HCT116 (cell line): ENCODE measurements around the gene MEN1.

ENCODE experiments used
- CBX3 ChIP-seq: IDR thresholded peaks from 2 replicates; pipeline ENCODE4 v1.6.1; 2012; ENCODE audit warnings: low read depth
- CEBPB ChIP-seq: IDR thresholded peaks from 2 replicates; pipeline ENCODE4 v1.6.1; 2012; ENCODE audit warnings: low read depth
- EGR1 ChIP-seq: IDR thresholded peaks from 2 replicates; pipeline ENCODE4 v1.6.1; 2012; ENCODE audit warnings: low read depth
- ELF1 ChIP-seq: IDR thresholded peaks from 2 replicates; pipeline ENCODE4 v1.6.1; 2012; ENCODE audit warnings: low read depth, borderline replicate concordance
- EZH2 ChIP-seq: fragments of 200-600 bp; sonication (generic); IDR thresholded peaks from 2 replicates; pipeline ENCODE4 v1.6.1; 2017; ENCODE audit warnings: antibody characterized with exemption, mixed run types
- FOSL1 ChIP-seq: IDR thresholded peaks from 2 replicates; pipeline ENCODE4 v1.6.1; 2012; ENCODE audit warnings: low read depth
- MAX ChIP-seq: IDR thresholded peaks from 2 replicates; pipeline ENCODE4 v1.6.1; 2012
- POLR2A ChIP-seq: IDR thresholded peaks from 2 replicates; pipeline ENCODE4 v1.7.0; 2011; ENCODE audit warnings: borderline replicate concordance; ENCODE audit not compliant: insufficient read depth, insufficient read length; ENCODE audit errors: extremely low read depth
- POLR2AphosphoS5 ChIP-seq: IDR thresholded peaks from 2 replicates; pipeline ENCODE4 v1.6.1; 2011; ENCODE audit warnings: mild to moderate bottlenecking, low read depth, low read length, moderate library complexity
- TCF7L2 ChIP-seq: IDR thresholded peaks from 2 replicates; pipeline ENCODE4 v1.7.0; 2011; ENCODE audit warnings: borderline replicate concordance, inconsistent platforms; ENCODE audit not compliant: insufficient read depth, insufficient read length; ENCODE audit errors: extremely low read depth
- ZFX ChIP-seq: fragments of 450-650 bp; IDR thresholded peaks from 2 replicates; pipeline ENCODE4 v1.6.1; 2017
- TF ChIP-seq, protein P1 (sequence below): IDR thresholded peaks from 2 replicates; pipeline ENCODE4 v1.6.1; 2012; ENCODE audit warnings: low read depth
- TF ChIP-seq, protein P2 (sequence below), 3 experiments: fragments of 200-600 bp in 1 of 3; sonication (generic) in 1 of 3; IDR thresholded peaks in 2 of 3; conservative IDR thresholded peaks in 1 of 3; 2 replicates each; pipeline ENCODE4 v1.5.1; 2012 to 2017; ENCODE audit warnings: low read depth in 2 of 3, low read length in 2 of 3, antibody characterized with exemption in 1 of 3, borderline replicate concordance in 1 of 3, control low read depth in 1 of 3, mild to moderate bottlenecking in 1 of 3, mixed read lengths in 1 of 3, mixed run types in 1 of 3, moderate library complexity in 1 of 3; ENCODE audit not compliant: insufficient read depth in 1 of 3

- TF ChIP-seq EZH2 (no peak), POLR2A (no peak), ELF1 (no peak), EGR1 (no peak), ZFX (no peak), MAX (no peak), POLR2AphosphoS5 (no peak), FOSL1 (no peak), CEBPB (no peak), CBX3 (no peak), TCF7L2 (no peak)
- TF ChIP-seq, protein P1, sequence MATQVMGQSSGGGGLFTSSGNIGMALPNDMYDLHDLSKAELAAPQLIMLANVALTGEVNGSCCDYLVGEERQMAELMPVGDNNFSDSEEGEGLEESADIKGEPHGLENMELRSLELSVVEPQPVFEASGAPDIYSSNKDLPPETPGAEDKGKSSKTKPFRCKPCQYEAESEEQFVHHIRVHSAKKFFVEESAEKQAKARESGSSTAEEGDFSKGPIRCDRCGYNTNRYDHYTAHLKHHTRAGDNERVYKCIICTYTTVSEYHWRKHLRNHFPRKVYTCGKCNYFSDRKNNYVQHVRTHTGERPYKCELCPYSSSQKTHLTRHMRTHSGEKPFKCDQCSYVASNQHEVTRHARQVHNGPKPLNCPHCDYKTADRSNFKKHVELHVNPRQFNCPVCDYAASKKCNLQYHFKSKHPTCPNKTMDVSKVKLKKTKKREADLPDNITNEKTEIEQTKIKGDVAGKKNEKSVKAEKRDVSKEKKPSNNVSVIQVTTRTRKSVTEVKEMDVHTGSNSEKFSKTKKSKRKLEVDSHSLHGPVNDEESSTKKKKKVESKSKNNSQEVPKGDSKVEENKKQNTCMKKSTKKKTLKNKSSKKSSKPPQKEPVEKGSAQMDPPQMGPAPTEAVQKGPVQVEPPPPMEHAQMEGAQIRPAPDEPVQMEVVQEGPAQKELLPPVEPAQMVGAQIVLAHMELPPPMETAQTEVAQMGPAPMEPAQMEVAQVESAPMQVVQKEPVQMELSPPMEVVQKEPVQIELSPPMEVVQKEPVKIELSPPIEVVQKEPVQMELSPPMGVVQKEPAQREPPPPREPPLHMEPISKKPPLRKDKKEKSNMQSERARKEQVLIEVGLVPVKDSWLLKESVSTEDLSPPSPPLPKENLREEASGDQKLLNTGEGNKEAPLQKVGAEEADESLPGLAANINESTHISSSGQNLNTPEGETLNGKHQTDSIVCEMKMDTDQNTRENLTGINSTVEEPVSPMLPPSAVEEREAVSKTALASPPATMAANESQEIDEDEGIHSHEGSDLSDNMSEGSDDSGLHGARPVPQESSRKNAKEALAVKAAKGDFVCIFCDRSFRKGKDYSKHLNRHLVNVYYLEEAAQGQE, result no peak
- TF ChIP-seq, protein P2, sequence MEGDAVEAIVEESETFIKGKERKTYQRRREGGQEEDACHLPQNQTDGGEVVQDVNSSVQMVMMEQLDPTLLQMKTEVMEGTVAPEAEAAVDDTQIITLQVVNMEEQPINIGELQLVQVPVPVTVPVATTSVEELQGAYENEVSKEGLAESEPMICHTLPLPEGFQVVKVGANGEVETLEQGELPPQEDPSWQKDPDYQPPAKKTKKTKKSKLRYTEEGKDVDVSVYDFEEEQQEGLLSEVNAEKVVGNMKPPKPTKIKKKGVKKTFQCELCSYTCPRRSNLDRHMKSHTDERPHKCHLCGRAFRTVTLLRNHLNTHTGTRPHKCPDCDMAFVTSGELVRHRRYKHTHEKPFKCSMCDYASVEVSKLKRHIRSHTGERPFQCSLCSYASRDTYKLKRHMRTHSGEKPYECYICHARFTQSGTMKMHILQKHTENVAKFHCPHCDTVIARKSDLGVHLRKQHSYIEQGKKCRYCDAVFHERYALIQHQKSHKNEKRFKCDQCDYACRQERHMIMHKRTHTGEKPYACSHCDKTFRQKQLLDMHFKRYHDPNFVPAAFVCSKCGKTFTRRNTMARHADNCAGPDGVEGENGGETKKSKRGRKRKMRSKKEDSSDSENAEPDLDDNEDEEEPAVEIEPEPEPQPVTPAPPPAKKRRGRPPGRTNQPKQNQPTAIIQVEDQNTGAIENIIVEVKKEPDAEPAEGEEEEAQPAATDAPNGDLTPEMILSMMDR (IDR thresholded peaks at IDR 0.05 in 2 of 3, conservative IDR thresholded peaks at IDR 0.05 in 1 of 3; ENCODE audit: borderline replicate concordance in 1 of 3, insufficient read depth in 1 of 3, low read depth in 2 of 3, low read length in 2 of 3), result no peak
Observed at GRCh38 chr11:64826578-64827450, 16.5 kb upstream of the MEN1 start.
